HepG2 (cell line): ENCODE measurements around the gene CEP63. TPM values are rescaled to one million over a fixed set of nuclear protein-coding genes. Genes with fewer than 3 reads are reported as not detected.

Source experiments
- ATAC-seq: fragments of 200-7000 bp; cut with Tn5 transposase; 3 replicates; pipeline ENCODE4 v1.9.1; 2020; ENCODE audit warnings: mild to moderate bottlenecking, moderate library complexity
- BruUV-seq: library from RNA; stranded (reverse); fragments of 400-500 nt; replicated peaks from 2 replicates; lab custom pipeline; 2021; lab: Mats Ljungman, UMichigan
- CTCF ChIA-PET: fragments of 300-600 bp; formaldehyde crosslinking; extraction: SDS; loops from one replicate; lab custom pipeline; 2021; ENCODE audit warnings: low total read pairs, inconsistent platforms, low intra/inter-chr PET ratio; lab: Yijun Ruan, JAX
- POLR2A ChIA-PET: fragments of 350-600 bp; sonication (Branson Sonifier 250); formaldehyde crosslinking; loops from one replicate; lab custom pipeline; 2020; ENCODE audit warnings: antibody characterized with exemption, inconsistent platforms; lab: Yijun Ruan, JAX
- DNase-seq: peaks from one replicate; pipeline ENCODE4 v3.0.0-alpha.2; 2015; ENCODE audit warnings: low spot score
- FAIRE-seq: peaks from 3 replicates; lab custom pipeline; 2011; peaks lifted over from hg19 to GRCh38; lab: Jason Lieb, UNC
- H2AFZ ChIP-seq: one replicate; pipeline ENCODE4 v1.6.1; 2011; ENCODE audit warnings: low read length, inconsistent platforms
- H3K27ac ChIP-seq: fragments of 300-600 bp; 3 replicates; pipeline ENCODE4 v1.8.0; 2011; ENCODE audit warnings: mixed run types, mild to moderate bottlenecking, mixed read lengths, low read length, inconsistent platforms; ENCODE audit not compliant: insufficient read depth; ENCODE audit errors: extremely low read length
- H3K27me3 ChIP-seq, 2 experiments: fragments of 200-600 bp in 1 of 2; 2 replicates in 1 of 2; 3 replicates in 1 of 2; pipeline versions ENCODE4 v1.6.0 to v1.8.0; 2011; ENCODE audit warnings: low read length in 2 of 2, mild to moderate bottlenecking in 2 of 2, moderate library complexity in 2 of 2, inconsistent platforms in 1 of 2; ENCODE audit not compliant: insufficient read depth in 2 of 2, control insufficient read depth in 1 of 2
- H3K36me3 ChIP-seq, 2 experiments: fragments of 200-600 bp in 1 of 2; replicated peaks in 1 of 2; 2 replicates in 1 of 2; 3 replicates in 1 of 2; pipeline versions ENCODE4 v1.5.1 to v1.8.0; 2011; ENCODE audit warnings: low read length in 2 of 2, inconsistent platforms in 1 of 2; ENCODE audit not compliant: insufficient read depth in 2 of 2, control insufficient read depth in 1 of 2
- H3K4me1 ChIP-seq: 2 replicates; pipeline ENCODE4 v1.5.1; 2012; ENCODE audit warnings: low read length, inconsistent platforms; ENCODE audit not compliant: insufficient read depth
- H3K4me2 ChIP-seq: 2 replicates; pipeline ENCODE4 v1.6.0; 2011; ENCODE audit warnings: low read depth, low read length, inconsistent platforms
- H3K4me3 ChIP-seq, 3 experiments: fragments of 200-600 bp in 1 of 3; sonication (generic), shearing (Covaris generic) in 1 of 3; replicated peaks in 1 of 3; 2 replicates each; pipeline ENCODE4 v1.5.1; 2011 to 2016; ENCODE audit warnings: low read length in 3 of 3, inconsistent platforms in 2 of 3, low read depth in 2 of 3, mild to moderate bottlenecking in 2 of 3, control low read depth in 1 of 3, mixed read lengths in 1 of 3; ENCODE audit not compliant: insufficient read depth in 1 of 3
- H3K79me2 ChIP-seq: one replicate; pipeline ENCODE4 v1.6.1; 2011; ENCODE audit warnings: low read length, inconsistent platforms; ENCODE audit not compliant: insufficient read depth
- H3K9ac ChIP-seq: 2 replicates; pipeline ENCODE4 v1.6.0; 2011; ENCODE audit warnings: mild to moderate bottlenecking, low read depth, low read length, inconsistent platforms; ENCODE audit not compliant: insufficient read depth
- H3K9me3 ChIP-seq: 2 replicates; pipeline ENCODE4 v1.5.1; 2012; ENCODE audit warnings: mild to moderate bottlenecking, low read length
- H4K20me1 ChIP-seq: 2 replicates; pipeline ENCODE4 v1.6.0; 2011; ENCODE audit warnings: inconsistent platforms, mild to moderate bottlenecking, low read length, moderate library complexity; ENCODE audit not compliant: insufficient read depth
- FLYWCH1 ChIP-seq: sonication (generic); formaldehyde crosslinking; IDR thresholded peaks from 2 replicates; pipeline ENCODE4 v1.8.1; 2023; ENCODE audit warnings: mild to moderate bottlenecking, missing genetic modification reagents
- GLMP ChIP-seq: sonication (generic); formaldehyde crosslinking; IDR thresholded peaks from 2 replicates; pipeline ENCODE4 v1.9.0; 2021; ENCODE audit warnings: missing genetic modification reagents, mild to moderate bottlenecking, borderline replicate concordance
- HDAC6 ChIP-seq: fragments of 200-600 bp; sonication (generic); IDR thresholded peaks from 2 replicates; pipeline ENCODE4 v1.7.0; 2017; ENCODE audit warnings: mild to moderate bottlenecking, antibody characterized with exemption, low read length, low read depth
- HIVEP1 ChIP-seq: sonication (generic); formaldehyde crosslinking; IDR thresholded peaks from 2 replicates; pipeline ENCODE4 v1.4.0; 2020; ENCODE audit warnings: mild to moderate bottlenecking, missing genetic modification reagents
- NFIB ChIP-seq: sonication (generic); formaldehyde crosslinking; IDR thresholded peaks from 2 replicates; pipeline ENCODE4 v1.9.0; 2021; ENCODE audit warnings: missing genetic modification reagents, mild to moderate bottlenecking, borderline replicate concordance
- PATZ1 ChIP-seq: sonication (generic); formaldehyde crosslinking; IDR thresholded peaks from 2 replicates; pipeline ENCODE4 v1.4.0; 2020; ENCODE audit warnings: missing genetic modification reagents
- PHB2 ChIP-seq: fragments of 450-650 bp; IDR thresholded peaks from 2 replicates; pipeline ENCODE4 v1.6.1; 2018; ENCODE audit not compliant: partially characterized antibody
- RFXAP ChIP-seq: sonication (generic); formaldehyde crosslinking; IDR thresholded peaks from 2 replicates; pipeline ENCODE4 v1.4.0; 2020; ENCODE audit warnings: missing genetic modification reagents, borderline replicate concordance
- SP5 ChIP-seq: IDR thresholded peaks from 2 replicates; pipeline ENCODE4 v1.6.1; 2016; ENCODE audit warnings: low read depth, borderline replicate concordance
- TBX3 ChIP-seq: fragments of 450-650 bp; IDR thresholded peaks from 2 replicates; pipeline ENCODE4 v1.6.1; 2017; ENCODE audit warnings: antibody characterized with exemption, mild to moderate bottlenecking, inconsistent platforms, borderline replicate concordance
- TCF7 ChIP-seq: sonication (generic); IDR thresholded peaks from 2 replicates; pipeline ENCODE4 v1.6.1; 2016; ENCODE audit warnings: antibody characterized with exemption, low read depth
- ZNF280B ChIP-seq: sonication (generic); formaldehyde crosslinking; IDR thresholded peaks from 2 replicates; pipeline ENCODE4 v1.5.0; 2020; ENCODE audit warnings: missing genetic modification reagents, mild to moderate bottlenecking, borderline replicate concordance
- ZNF430 ChIP-seq: sonication (generic); formaldehyde crosslinking; IDR thresholded peaks from 2 replicates; pipeline ENCODE4 v1.9.0; 2021; ENCODE audit warnings: mild to moderate bottlenecking, missing genetic modification reagents
- ZNF510 ChIP-seq: sonication (generic); formaldehyde crosslinking; IDR thresholded peaks from 2 replicates; pipeline ENCODE4 v1.4.0; 2020; ENCODE audit warnings: low read depth, mild to moderate bottlenecking, missing genetic modification reagents
- ZNF883 ChIP-seq: sonication (generic); formaldehyde crosslinking; IDR thresholded peaks from 2 replicates; pipeline ENCODE4 v1.5.1; 2020; ENCODE audit warnings: mild to moderate bottlenecking, missing genetic modification reagents; ENCODE audit errors: not compliant biosample characterization
- WGBS: methylation state at CpG from one replicate; pipeline ENCODE4 v1.1.6; 2017; ENCODE audit warnings: low lambda C conversion rate; 5-methylcytosine and 5-hydroxymethylcytosine counted together
- in situ Hi-C: cut with HindIII; loops from 2 replicates; pipeline ENCODE4 v1.10.0; 2017; ENCODE audit warnings: low pct_unique_long_range_greater_than_20kb; ENCODE audit not compliant: extremely low pct_ligation_motif_present
- intact Hi-C: fragments of 100-400 bp; cut with micrococcal nuclease; formaldehyde crosslinking; loops from one replicate; pipeline ENCODE4 v1.10.0; 2022; ENCODE audit not compliant: unreplicated experiment
- polyA plus RNA-seq, 8 experiments: library from polyadenylated mRNA; depleted of rRNA in 3 of 8; stranded (reverse) in 7 of 8; unstranded in 1 of 8; fragments of >200 nt; fragmentation: Illumina TruSeq in 4 of 8; extraction: Trizol in 4 of 8; gene quantifications; 2 replicates each; pipeline versions ENCODE4 v1.2.1 to v1.2.3, GENCODE V29; 2011 to 2016; ENCODE audit warnings: low read depth in 4 of 8, missing spikeins in 1 of 8, mixed read lengths in 1 of 8; ENCODE audit not compliant: insufficient read depth in 1 of 8
- total RNA-seq, 5 experiments: library from RNA; depleted of rRNA; stranded (reverse); fragments of >200 nt; fragmentation: Illumina TruSeq; extraction: Trizol; gene quantifications; 2 replicates each; pipeline ENCODE4 v1.2.3, GENCODE V29; 2016; ENCODE audit warnings: low read depth in 1 of 5
- TF ChIP-seq, protein P1 (sequence below): IDR thresholded peaks from 2 replicates; pipeline ENCODE4 v1.6.1; 2016; ENCODE audit warnings: low read depth, borderline replicate concordance
- TF ChIP-seq, protein P2 (sequence below): fragments of 450-650 bp; IDR thresholded peaks from 2 replicates; pipeline ENCODE4 v1.6.1; 2016

CEP63 gene
- total and polyA plus RNA-seq, 2 of the 13 experiments (the other 11 are each of a cell fraction or from before 2014, with no cell fraction given) = 7.2 to 18.4 TPM

- TF ChIP-seq NFIB (CRISPR knock-in tag) = no peak
- TF ChIP-seq RFXAP (CRISPR knock-in tag) = no peak
- no peak for TF ChIP-seq ZNF883
- TF ChIP-seq, protein P1, sequence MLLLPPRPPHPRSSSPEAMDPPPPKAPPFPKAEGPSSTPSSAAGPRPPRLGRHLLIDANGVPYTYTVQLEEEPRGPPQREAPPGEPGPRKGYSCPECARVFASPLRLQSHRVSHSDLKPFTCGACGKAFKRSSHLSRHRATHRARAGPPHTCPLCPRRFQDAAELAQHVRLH (CRISPR knock-in tag) = no peak
- no peak for TF ChIP-seq ZNF280B (CRISPR knock-in tag)
- TF ChIP-seq FLYWCH1 = no peak
- no peak for TF ChIP-seq ZNF510 (CRISPR knock-in tag)
- no peak for TF ChIP-seq ZNF430 (CRISPR knock-in tag)
- TF ChIP-seq PHB2 = no peak
Measured at GRCh38 chr3:134480546-134480945, 5.3 kb upstream of the CEP63 start (continued).

DNA sequence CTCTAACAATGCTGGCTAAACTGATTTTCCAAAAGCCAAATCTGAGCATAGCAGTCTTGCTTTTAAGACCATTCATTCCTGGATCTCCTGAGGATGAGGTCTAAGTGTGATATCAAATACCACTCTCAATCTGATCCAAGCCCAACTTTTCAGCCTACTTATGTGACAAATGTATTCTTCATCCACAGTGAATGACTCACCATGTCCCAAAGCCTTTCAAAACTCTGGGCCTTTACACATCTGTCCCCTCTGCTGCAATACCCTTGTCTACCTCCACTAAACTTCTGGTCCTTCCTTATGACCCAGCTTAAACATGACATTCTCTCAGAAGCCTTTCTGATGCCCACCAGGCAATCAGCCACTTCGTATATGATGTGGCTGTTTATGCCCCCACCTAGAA, 4.7 kb upstream of the CEP63 start:
- in situ Hi-C loops = no loop called here
- no peak for ATAC-seq
- Histone ChIP-seq H3K27me3 (no peaks in the 10 kb centered on the region), H3K4me2 (no peak overlapping the region), H3K4me3 (no peak overlapping the region), H3K27ac (no peak overlapping the region), H3K36me3 (peaks cover 5 to 57% of the 10 kb centered on the region in 2 experiments), H3K4me1 (peaks cover 33% of the 10 kb centered on the region), H2AFZ (no peak overlapping the region), H3K9ac (no peak overlapping the region), H4K20me1 (no peaks in the 10 kb centered on the region), H3K79me2 (peaks cover 18% of the 10 kb centered on the region), H3K9me3 (no peaks in the 10 kb centered on the region)
- FAIRE-seq = no peak
- WGBS = 89% methylated on average over 1 of the region's 1 CpG
- BruUV-seq = no TSS peak
- ChIA-PET CTCF (no interaction called here), POLR2A (no interaction called here)
- DNase-seq = no peak
- intact Hi-C loops = no loop called here
- TF ChIP-seq HDAC6 (no peak), HIVEP1 (CRISPR knock-in tag) (no peak), TCF7 (no peak), TBX3 (no peak), PATZ1 (CRISPR knock-in tag) (no peak), SP5 (CRISPR knock-in tag) (no peak), GLMP (no peak)
- TF ChIP-seq, protein P2, sequence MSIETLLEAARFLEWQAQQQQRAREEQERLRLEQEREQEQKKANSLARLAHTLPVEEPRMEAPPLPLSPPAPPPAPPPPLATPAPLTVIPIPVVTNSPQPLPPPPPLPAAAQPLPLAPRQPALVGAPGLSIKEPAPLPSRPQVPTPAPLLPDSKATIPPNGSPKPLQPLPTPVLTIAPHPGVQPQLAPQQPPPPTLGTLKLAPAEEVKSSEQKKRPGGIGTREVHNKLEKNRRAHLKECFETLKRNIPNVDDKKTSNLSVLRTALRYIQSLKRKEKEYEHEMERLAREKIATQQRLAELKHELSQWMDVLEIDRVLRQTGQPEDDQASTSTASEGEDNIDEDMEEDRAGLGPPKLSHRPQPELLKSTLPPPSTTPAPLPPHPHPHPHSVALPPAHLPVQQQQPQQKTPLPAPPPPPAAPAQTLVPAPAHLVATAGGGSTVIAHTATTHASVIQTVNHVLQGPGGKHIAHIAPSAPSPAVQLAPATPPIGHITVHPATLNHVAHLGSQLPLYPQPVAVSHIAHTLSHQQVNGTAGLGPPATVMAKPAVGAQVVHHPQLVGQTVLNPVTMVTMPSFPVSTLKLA = no peak
